Activated T-cell treated with anti-CD3 and anti-CD28 coated beads for 1 hour (primary cell): Measurements from ENCODE around the gene SYNJ2.

ENCODE experiments used
- DNase-seq: peaks from one replicate; pipeline ENCODE4 v3.0.0-alpha.2; 2020; ENCODE audit warnings: low read depth

The SYNJ2 gene

DNA sequence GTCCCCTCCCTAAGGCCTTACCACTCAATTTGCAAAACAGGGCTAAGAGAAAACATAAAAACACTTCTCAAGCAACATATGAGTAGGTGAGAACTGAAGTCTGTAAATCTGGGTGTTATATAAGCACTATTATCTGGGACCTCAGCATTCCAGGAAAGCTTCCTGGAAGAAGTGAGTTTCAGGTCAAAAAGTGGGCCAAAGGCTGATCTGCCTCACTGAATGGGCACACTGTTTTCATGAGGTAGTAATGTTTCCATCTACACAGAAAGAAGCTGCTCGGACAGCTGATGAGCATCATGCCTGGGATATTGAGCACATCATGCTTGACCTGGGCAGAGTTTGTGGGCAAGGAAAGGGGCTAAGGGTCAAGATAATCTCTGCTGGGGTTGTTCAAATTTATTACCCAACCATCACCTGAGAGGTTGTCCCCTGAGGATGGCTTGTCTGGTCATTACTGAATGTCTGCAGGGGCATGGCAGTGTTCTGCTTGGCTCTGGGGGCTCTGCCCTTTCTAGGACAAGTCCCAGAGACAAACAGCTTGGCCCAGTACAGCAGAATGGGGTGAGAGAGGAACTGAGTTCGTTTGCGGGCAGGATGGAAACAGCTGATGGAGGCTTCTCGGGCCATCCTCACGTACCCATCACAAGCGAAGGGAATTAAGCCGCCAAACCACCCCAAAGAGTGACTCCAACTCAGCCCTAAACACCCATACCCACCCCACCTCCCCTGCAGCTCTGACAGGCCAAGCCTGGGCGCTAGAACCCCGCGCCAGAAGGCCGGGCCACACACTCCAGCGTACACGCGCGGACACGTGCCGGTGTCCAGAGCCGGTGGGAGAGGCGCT is 1.2 kb upstream of the SYNJ2 start:
- DNase-seq, result no peak

DNA sequence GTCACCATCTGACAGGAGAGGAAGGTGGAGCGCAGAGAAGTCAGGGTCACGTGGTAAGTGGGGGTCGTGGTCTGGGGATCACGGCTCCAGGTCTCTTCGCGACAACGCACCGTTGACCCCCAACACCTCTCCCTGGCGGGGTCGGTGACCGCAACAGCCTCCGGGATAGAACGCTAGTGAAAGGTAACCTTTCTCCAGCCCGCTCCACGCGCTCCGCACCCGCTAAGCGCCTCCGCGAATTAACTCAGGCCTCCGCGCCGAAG is 600 bp upstream of the SYNJ2 start:
- DNase-seq, result no peak

DNA sequence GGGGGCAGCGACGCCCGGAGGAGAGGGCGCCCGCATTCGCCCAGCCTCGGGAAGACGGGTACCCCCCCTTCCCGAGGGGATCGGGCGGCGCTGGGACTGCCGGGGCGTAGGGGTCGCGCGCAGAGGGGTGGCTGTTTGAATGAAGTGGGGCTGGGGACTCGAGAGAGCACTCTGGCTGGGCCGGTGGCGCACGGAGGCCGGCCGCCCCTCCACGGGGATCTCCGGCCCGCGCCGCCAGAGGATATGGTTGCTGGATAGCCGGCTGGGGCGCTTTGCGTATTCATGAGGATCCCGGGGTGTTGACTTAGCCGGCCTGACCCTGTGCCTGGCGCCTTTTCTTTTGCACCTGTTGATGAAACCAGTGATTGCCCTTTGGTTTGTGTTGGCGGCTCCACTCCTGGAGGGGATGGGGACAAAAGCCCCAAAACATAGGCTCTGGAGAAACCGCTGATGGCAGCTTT is 469 bp downstream of the SYNJ2 start:
- no peak for DNase-seq

DNA sequence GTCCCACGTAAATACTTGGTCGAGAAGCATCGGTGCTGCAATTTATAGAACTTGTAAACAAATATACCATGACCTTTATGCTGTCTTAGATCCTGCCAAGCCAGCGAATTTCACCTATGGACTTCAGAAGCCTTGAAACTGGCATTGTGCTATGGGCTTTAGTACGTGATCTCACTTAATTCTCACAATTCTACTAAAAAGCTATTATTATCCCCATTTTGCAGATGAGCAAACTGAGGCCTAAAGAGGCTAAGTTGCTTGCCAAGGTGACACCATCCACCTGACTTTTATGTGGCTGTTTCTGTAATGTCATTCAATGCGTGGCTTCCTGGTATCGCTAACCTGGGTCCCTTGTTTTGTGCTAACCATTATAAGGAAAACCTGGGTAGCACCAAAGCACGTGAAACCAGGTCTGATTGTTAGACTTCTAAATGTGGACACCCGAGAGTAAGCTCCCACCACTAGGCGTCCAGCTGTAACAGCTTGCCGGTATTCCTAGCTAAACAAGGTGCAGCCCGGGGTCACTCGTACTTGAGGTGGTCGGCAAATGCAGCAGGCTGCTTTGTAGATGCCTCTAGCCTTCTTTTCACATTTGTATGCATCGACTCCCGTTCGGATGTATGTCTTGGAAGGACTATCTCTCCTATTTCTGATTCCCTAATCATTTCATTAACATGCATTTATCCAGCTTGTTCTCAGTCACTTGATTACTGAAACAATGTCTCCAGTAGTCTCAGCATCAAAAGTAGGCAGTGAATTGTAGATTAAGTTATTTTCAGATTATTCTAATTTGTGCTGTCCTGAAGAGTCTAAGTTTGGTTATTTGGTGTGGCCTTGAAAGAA is 1.1 kb downstream of the SYNJ2 start:
- no peak for DNase-seq

DNA sequence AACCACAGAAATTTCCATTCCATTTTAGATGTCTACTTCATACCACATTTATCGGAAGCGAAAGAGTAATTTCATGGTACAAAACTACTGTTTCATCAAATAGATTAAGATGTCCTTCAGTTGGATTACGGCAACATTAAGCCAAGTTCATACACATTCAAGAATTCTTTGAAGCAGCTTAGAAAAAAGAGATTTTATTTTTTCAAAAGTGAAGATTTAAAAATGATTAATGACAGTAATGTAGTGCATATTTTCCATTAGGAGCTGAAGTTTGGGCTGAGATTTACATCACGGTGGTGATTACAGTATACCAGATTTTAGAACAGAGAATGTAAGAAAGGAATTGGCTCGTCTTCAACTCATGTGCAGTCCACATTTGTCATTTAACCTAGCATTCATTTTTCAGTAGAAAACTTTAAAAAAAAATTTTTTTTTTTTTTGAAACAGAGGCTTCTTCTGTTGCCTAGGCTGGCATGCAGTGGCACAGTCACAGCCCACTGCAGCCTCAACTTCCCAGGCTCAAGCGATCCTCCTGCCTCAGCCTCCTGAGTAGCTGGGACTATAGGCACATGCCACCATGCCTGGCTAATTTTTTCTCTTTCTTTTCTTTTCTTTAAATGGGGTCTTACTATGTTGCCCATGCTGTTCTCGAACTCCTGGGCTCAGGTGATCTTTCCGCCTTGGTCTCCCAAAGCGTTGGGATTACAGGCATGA is 1.9 kb downstream of the SYNJ2 start:
- no peak for DNase-seq

DNA sequence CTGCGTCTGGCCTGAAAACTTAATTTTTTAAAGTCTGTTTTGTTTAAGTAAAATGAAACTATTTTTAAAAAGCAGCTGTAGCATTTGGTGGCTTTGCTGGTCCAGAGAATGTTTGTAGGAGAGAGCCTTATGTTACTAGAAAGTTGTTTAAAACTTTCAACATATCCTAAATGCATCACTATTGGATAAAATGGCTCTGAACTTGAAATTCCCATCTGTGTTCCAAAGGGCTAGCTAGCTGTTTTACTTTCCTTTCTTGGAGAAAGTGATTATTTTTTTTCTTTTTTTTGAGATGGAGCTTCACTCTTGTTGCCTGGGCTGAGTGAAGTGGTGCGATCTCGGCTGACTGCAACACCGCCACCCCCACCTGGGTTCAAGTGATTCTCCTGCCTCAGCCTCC is 2.5 kb downstream of the SYNJ2 start:
- no peak for DNase-seq

DNA sequence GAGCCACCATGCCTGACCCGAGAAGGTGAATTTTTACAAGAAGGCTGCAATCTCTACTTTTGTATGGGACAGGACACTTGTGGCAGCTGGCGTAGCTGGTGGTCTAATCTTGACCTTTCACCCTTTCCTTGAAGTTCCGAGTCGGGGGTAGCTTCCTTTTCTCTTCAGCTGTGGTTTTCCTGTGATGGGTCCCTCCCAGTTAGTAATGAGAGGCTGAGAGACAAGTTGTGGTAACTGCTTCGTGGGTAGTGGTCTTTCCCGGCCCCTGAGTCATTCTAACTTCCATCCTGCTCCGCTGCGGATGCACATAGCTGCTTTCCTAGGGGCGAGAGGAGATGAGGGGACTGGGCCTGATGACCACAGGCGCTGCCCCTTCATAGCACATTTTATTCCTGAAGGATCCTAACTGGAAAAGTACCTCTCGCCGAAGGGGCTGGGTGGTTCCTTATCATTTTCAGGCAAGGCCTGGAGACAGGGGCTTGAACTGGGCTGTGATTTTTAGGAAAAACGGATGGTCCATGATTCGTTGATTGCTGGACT is 3.1 kb downstream of the SYNJ2 start:
- no peak for DNase-seq

DNA sequence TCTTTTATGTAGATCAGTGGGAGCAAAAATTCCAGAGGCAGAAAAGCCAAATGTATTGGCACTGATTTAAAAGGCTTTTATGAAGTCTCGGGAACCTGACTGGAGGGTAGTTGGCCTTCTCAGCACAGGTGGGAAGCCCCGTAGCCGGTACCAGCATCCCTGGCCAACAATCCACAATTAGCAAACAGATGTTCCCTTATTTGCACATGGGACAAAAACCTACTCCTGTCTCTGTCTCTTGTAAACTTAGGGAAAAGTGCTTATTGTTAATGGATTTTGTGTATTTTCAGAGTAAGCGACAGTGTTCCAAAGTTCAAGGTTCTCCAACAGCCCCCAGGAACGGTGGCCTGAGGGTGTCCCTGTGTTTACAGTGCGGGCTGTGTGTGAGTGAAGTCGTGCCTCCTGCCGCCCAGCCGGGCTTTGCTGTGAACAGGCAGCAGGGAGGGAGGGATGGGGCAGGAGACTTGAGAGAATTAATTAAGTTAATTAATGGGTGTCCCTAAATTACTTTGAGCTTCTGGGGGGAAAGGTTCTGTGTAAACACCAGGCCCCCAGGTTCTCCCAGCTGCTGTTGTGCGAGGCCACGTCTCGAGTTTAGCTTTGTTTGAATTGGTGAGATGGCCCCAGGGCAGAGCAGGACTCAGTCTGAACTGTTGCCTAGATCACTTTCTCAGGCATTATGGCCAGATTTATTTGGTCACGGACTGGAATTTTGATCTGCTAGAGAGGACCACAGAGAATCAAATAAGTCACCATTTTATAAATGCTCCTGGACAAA is 3.9 kb downstream of the SYNJ2 start:
- no peak for DNase-seq

DNA sequence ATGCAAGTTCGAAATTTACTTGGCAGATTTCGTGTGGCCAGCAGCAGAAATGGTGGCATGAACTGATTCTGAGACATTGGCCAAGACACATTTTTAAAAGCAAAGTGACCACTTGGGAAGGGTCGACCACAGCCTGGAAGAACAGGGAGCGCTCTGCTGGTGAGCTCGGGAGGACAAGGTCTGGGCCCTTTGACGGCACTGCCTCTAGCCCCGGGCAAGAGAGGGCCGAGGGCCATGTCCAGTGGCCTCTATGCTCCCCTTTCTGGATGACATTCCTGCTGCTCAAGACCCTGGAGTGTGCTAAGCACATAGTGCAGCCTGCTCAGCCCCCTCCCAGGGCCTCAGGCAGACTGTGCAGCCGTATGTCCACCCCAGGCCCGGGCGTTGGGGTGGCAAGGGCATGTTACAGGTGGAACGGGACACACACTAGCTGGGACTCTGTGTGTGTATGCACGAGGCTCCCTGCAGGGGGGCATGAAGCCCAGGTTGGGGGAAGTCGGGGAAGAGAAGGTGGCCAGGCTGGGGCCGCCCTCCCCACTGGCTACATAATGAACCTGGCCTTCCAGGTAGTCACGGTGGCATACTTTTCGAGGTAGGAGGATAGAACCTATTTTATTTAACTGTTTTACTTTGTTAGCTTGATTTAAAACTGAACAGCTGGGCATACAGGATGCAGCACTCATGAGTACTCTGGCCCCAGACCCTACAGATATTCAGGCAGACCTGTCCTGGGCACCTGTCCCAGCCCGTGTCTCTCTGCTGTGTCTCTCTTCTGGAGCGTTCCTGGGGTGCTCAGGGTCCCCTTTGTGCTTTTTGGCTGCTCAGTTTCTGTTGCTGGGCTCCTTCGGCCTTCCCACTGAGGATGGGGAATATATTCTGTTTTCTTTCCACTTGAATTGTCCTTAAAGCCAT is 6.4 kb downstream of the SYNJ2 start:
- DNase-seq, result no peak

DNA sequence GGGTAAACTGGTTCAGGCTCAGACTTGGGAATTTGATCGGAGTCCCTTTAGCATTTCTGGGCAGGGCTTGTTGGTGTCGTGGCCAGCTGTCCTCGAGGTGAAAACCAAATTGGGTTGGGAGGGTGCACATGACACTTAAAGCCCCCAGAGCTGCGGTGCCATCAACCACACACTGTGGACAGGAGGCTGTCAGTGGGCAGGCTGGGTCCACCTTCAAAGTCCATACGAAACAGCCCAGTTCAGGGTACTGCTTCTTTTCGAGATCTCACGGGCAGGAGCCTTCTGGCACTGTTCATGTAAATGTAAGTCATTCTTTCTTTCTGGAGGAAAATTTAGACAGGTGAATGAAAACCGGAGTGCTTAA is 7.0 kb downstream of the SYNJ2 start:
- no peak for DNase-seq

DNA sequence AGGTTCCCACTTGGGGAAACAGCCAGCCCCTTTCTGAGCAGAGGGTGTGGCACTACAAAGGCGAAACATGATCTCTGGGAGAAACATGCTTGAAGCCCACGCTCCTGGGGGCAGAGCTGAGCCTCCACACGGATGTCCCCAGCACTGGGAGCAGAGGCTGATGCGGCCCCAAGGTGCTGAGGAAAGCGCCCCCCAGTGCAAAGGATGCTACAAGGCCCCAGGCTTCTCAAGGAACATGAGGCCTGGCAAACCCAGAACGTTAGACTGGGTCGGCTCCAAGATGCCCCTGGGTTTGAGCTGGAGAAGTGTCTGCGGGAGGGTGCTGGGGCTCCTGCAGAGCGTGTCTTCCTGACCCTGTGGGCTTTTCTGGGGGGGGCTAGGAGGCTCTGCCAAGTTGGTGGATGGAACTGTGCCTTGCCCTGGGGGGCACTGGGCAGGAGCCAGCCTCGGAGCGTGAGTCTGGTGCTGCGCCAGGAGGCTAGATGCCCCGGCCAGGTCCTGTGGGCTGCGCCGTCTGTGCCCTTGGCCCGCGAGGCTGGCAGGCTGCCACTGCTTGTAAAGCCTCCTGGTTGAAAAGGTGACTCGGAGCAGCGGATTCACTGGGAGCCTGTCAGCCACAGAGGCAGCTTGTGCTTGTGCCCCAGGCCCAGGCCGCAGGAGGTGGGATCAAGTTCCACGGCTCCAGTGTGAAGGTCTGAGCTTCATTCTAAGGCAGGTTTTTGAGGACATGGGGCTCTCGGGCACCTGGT is 8.1 kb downstream of the SYNJ2 start:
- no peak for DNase-seq

DNA sequence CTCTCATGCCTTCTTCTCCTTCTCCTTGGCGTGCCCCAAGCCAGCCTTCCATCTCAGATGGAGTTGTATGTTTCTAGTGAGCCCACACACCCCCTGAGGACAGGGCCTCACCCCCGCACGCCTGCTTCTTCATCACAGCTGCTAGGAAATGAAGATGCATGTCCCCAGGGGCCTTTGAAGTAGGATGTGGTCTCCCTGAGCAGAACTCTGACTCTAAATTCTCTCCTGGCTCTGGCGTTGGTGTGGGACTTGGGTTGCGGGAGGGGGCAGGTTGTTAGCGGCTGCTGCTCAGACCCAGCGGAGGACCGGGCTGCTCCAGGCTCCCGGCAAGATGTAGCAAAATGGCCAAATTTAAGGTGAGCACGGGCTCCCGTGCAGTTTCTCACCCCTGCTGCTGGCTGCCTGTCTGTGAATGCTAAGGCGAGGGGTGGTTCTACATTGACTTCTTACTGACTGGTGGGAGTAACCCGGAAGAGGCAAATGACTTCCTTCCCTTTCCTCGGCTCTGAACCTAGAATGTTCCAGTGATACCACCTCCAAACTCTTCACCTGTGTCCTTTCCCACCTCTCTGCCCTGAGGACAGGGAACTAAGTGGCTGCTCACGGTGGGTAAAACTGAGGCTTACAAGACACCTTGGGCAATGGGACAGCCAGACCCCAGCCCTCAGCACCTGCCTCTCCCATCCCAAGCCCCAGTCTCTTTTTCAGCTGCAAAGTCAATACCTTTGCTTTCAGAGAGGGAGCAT is 8.8 kb downstream of the SYNJ2 start:
- no peak for DNase-seq

DNA sequence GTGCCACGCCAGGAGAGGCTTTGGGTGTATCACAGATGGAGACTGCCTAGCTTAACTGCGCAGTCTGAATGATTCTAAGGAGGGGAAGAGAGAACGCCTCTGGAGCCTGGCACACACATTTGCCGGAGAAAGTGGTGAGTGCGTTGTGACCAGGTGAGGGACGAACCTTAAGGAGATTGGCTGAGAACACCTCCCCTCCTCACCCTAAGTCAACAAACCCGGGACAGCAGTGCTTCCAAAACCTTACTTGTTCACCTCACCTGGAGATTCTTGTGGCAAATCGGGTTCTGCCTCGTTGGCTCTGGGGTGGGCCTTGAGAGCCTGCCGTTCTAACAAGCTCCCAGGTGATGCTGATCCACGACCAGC is 9.4 kb downstream of the SYNJ2 start:
- DNase-seq, result no peak

DNA sequence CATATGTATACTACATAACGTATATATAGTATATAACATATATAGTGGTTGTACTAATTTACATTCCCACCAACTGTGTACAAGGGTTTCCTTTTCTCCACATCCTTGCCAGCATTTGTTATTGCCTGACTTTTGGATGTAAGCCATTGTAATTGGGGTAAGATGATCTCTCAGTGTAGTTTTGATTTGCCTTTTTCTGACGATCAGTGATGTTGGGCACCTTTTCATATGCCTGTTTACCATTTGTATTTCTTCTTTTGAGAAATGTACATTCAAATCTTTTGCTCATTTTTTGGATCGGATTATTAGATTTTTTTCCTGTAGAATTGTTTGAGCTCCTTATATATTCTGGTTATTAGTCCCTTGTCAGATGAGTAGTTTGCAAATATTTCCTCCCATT is 11.4 kb downstream of the SYNJ2 start:
- no peak for DNase-seq

DNA sequence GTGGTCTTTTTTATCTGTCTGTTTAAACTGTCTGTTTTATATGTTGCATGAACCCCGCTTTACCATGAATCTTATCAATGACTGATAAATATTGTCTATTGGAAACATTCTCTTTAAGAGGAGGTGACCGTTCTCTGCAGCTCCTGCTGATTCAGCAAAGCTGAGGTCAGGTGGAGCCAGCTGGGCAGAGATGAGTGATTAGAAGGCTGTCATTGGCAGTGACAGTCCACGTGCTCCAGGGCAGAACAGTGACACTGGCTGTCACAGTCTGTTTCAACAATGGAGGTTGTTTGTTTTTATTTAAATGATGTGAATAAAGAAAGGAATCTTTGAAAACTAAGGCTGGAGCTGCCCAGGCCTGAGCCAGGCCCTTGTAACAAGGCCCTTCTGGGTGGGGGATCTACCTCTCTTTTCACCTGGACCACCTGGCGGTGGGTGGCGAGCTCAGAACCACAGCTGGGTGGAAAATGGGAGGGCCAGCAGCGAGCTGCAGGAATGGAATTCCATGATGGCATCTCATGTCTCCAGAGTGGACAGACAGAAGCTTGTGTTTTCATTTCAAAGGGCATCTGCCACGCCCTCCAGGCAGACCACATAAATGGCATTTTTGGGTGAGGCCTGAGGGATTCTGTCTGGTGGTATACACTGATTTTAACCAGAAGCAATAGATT is 12.6 kb downstream of the SYNJ2 start:
- DNase-seq, result no peak

DNA sequence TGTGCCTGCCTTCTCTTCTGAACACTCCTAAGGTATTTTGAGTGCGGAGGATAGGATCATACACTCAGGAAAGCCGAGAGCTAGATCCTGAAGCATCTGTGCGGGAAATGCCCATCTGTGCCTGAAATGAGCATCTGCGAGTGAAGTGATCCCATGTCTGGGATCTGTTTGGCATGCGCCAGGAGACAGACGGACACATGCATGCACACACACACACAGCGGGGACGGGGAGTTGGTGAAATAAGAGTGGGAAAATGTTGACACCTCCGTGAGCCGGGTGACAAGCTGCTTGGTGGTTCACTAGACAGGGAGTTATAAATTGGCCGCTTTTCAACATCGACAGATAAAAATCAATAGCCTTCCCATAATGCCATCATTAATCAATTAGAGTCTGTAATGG is 13.8 kb downstream of the SYNJ2 start:
- no peak for DNase-seq

DNA sequence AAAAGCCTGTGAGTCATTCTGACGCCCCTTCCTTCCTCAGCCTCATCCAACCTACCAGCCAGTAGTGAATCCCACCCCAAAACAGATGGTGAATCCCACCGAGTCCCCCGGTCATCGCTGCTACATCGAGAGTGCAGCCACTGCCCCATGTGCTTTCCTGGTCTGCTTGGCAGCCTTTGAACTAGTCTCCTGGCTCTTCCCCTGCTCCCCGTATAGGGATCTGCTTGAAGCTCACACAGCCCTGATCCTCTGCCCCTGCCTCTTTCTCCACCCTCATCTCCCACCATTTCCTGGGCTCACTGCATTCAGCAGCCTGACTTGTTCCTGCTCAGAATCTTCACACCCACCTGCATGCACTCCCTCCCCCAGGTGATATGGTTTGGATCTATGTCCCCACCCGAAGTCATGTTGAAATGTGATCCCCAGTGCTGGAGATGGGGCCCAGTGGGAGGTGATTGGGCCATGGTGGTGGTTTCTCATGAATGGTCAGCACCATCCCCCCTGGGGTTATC is 14.6 kb downstream of the SYNJ2 start:
- no peak for DNase-seq

DNA sequence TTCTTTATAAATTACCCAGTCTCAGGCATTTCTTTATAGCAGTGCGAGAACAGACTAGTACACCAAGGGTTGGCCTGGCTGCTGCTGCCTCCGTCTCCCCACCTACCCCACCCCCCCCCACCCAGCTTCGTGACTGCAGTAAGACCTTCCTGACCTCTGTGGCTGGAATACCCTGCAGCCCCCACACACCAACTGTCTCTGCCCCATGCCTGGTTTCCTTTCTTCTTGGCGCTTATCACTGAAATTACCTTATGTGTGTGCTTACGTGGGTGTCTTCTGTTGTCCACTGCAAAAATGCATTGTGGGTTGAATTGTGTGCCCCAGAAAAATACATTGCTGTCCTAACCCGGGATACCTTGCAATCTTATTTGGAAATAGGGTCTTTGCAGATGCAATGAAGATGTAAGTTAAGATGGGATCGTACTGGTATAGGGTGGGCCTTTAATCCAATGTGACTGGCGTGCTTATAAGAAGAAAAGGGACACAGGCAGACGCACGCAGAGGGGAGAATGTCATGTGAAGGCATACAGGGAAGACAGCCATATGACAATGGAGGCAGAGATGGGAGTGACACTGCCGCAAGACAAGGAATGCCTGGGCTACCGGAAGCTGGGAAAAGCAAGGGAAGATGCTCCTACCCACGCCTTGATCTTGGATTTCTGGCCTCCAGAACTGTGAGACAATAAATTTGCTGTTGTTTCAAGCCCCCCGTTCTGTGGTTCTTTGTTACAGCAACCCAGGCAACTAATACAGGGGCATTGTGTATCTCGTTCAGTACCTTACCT is 15.4 kb downstream of the SYNJ2 start:
- DNase-seq, result no peak
